Glutamatergic neuron (in vitro differentiated cells): ENCODE data around the gene APOL2. TPM values are rescaled to one million over a fixed set of nuclear protein-coding genes. Genes with fewer than 3 reads are reported as not detected.
"Not testable (repeated sequence)": the region's sequence is repeated elsewhere in the genome, so short reads cannot be mapped to it uniquely, and the experiment has no call there.

Source experiments
- DNase-seq: peaks from one replicate; pipeline ENCODE4 v3.0.0; 2022
- H3K27ac Mint-ChIP-seq: one replicate; pipeline ENCODE4 v1.8.0; 2020; ENCODE audit warnings: mild to moderate bottlenecking, mixed read lengths, inconsistent platforms; ENCODE audit not compliant: unreplicated experiment
- H3K27me3 Mint-ChIP-seq: one replicate; pipeline ENCODE4 v1.8.0; 2020; ENCODE audit warnings: mild to moderate bottlenecking, moderate library complexity, mixed read lengths, inconsistent platforms; ENCODE audit not compliant: unreplicated experiment
- H3K36me3 Mint-ChIP-seq: one replicate; pipeline ENCODE4 v1.8.0; 2020; ENCODE audit warnings: mild to moderate bottlenecking, mixed read lengths, inconsistent platforms; ENCODE audit not compliant: unreplicated experiment
- H3K4me1 Mint-ChIP-seq: one replicate; pipeline ENCODE4 v1.8.0; 2020; ENCODE audit warnings: mild to moderate bottlenecking, low read depth, mixed read lengths, inconsistent platforms; ENCODE audit not compliant: unreplicated experiment
- H3K4me3 Mint-ChIP-seq: one replicate; pipeline ENCODE4 v1.8.0; 2020; ENCODE audit warnings: mild to moderate bottlenecking, mixed read lengths, inconsistent platforms; ENCODE audit not compliant: unreplicated experiment
- H3K9me3 Mint-ChIP-seq: one replicate; pipeline ENCODE4 v1.8.0; 2020; ENCODE audit warnings: mild to moderate bottlenecking, moderate library complexity, mixed read lengths, inconsistent platforms; ENCODE audit not compliant: unreplicated experiment
- total RNA-seq: library from RNA; stranded (reverse); fragmentation: NEBNext Ultra II Directional; extraction: Animal tissue kit (Norgen Biotek cat#: 25700); gene quantifications from one replicate; pipeline ENCODE4 v1.2.1, GENCODE V29; 2021; ENCODE audit not compliant: unreplicated experiment
- TF ChIP-seq, protein P1 (sequence below): fragments of 200-600 bp; sonication (generic); IDR thresholded peaks from one replicate; pipeline ENCODE4 v1.5.0; 2021; ENCODE audit not compliant: partially characterized antibody, unreplicated experiment

APOL2 gene
- total RNA-seq, 1 donor from 2014 or later: not detected

DNA sequence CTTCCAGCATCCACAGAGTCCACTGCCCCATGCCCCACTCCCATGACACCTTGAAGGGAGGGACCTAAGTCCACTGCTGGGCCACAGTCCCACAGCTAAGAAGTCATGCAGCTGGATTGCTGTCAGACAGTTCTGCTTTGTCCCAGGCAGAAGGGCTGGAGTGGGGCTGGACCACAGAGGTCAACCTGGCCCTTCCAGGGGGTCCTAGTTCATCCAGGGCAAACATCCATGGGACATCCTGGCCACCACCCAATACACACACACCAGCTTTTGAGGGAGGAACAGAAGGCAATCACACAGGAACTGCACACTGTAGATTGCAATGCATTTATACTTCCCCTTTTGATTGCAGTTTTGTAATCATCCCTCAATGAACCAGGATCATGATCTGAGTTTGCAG, 26.4 kb downstream of the APOL2 start:
- Mint-ChIP-seq H3K27ac (no peak overlapping the region), H3K36me3 (peaks cover 17% of the 10 kb centered on the region), H3K27me3 (peaks cover 6% of the 10 kb centered on the region), H3K4me1 (peaks cover 2% of the 10 kb centered on the region), H3K9me3 (peaks cover 6% of the 10 kb centered on the region), H3K4me3 (no peak overlapping the region)
- no peak for DNase-seq
- TF ChIP-seq, protein P1, sequence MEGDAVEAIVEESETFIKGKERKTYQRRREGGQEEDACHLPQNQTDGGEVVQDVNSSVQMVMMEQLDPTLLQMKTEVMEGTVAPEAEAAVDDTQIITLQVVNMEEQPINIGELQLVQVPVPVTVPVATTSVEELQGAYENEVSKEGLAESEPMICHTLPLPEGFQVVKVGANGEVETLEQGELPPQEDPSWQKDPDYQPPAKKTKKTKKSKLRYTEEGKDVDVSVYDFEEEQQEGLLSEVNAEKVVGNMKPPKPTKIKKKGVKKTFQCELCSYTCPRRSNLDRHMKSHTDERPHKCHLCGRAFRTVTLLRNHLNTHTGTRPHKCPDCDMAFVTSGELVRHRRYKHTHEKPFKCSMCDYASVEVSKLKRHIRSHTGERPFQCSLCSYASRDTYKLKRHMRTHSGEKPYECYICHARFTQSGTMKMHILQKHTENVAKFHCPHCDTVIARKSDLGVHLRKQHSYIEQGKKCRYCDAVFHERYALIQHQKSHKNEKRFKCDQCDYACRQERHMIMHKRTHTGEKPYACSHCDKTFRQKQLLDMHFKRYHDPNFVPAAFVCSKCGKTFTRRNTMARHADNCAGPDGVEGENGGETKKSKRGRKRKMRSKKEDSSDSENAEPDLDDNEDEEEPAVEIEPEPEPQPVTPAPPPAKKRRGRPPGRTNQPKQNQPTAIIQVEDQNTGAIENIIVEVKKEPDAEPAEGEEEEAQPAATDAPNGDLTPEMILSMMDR: no peak

DNA sequence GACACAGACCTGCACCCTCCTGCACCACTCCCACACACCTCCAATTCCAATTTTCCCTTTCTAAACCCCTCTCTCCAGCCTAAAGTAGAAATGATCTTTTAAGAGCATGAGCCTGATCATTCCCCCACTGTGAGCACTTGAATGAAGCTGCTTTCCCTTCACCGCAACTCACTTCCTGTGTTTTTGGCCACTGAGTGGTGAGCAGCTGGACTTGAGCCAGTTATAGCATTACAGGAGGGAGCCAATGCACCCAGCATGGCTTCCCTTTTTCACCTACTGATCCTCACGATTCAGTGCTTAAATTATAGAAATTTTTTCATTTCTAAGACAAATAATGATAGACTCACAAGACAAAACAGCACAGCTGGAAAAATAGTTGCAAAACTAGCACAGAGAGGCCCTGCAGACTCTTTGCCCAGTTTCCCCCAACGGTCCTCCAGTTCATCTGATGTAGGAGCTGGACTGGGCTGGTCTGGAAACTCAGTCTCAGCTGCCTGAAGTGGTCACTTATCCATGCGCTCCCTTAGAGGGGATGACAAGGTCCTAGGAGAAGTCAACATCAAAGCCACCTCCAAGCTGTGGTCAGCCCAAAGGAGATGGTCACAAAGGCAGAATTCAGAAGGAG, 28.0 kb downstream of the APOL2 start:
- Mint-ChIP-seq H3K36me3 (peaks cover 17% of the 10 kb centered on the region), H3K27ac (no peak overlapping the region), H3K4me3 (no peak overlapping the region), H3K27me3 (peaks cover 6% of the 10 kb centered on the region), H3K9me3 (peaks cover 6% of the 10 kb centered on the region), H3K4me1 (peaks cover 2% of the 10 kb centered on the region)
- TF ChIP-seq, protein P1: no peak
- DNase-seq: no peak

DNA sequence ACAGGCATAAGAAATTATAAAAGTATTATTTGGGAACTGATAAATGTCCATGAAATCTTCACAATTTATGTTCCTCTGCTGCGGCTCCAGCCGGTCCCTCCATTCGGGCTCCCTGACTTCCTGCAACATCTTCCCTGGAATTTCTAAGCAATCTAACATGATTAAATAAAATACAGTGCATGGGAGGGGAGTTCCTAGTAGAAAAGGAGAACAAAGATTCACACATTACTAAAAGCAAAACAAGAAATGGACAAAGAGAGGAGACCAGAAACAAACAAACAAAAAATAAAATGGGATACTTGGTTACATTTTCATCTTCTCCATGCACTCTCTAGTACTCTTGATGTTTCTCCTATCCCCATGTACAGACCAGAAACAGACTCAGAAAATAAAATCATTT, 29.1 kb downstream of the APOL2 start:
- Mint-ChIP-seq H3K4me3 (no peak overlapping the region), H3K9me3 (peaks cover 6% of the 10 kb centered on the region), H3K27ac (no peak overlapping the region), H3K27me3 (peaks cover 3% of the 10 kb centered on the region), H3K4me1 (no peaks in the 10 kb centered on the region), H3K36me3 (peaks cover 17% of the 10 kb centered on the region)
- TF ChIP-seq, protein P1: no peak
- no peak for DNase-seq

DNA sequence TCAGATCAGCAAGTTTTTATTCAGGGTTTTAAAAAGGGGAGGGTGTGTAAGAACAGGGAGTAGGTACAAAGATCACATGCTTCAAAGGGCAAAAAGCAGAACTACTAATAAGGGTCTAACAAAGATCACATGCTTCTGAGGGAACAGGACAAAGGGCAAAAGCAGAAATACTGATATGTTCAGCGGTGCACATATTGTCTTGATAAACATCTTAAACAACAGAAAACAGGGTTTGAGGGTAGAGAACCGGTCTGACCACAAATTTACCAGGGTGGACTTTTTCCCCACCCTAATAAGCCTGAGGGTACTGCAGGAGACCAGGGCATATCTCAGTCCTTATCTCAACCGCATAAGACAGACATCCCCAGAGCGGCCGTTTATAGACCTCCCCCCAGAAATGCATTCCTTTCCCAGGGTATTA, 29.8 kb downstream of the APOL2 start:
- not testable (repeated sequence) for H3K27ac Mint-ChIP-seq, DNase-seq, H3K4me3 Mint-ChIP-seq, H3K27me3 Mint-ChIP-seq, H3K4me1 Mint-ChIP-seq, H3K9me3 Mint-ChIP-seq
- peaks cover 17% of the 10 kb centered on the region for H3K36me3 Mint-ChIP-seq

DNA sequence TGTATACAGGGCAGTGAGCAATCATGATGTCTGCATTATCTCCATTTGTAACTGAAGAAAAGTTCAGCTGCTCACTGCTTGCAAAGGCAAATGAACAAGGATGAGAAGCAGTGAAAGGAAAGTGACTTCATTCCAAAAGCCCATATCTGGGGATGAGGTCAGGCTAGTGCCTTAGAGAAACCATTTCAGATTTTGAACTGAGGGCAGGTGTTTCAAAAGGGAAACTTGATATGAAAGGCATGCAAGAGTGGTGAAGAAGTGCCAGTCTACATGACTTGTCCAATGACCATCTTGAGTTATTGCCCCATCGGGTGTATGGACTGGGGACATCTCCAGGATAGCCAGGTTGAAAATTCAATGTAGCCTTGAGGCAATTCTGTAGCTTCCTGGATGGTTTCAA, 30.4 kb downstream of the APOL2 start:
- H3K36me3 Mint-ChIP-seq: peaks cover 17% of the 10 kb centered on the region
- H3K27me3 Mint-ChIP-seq: peaks cover 3% of the 10 kb centered on the region
- TF ChIP-seq, protein P1: no peak
- peaks cover 9% of the 10 kb centered on the region for H3K9me3 Mint-ChIP-seq
- no peaks in the 10 kb centered on the region for H3K4me1 Mint-ChIP-seq
- H3K27ac Mint-ChIP-seq: no peak overlapping the region
- DNase-seq: no peak
- no peak overlapping the region for H3K4me3 Mint-ChIP-seq
